ENCODE data around the gene DBN1. TPM values are rescaled to one million over a fixed set of nuclear protein-coding genes. Genes with fewer than 3 reads are reported as not detected.

DBN1 gene
- total and polyA plus RNA-seq, 2 of the 8 experiments (the other 6 are each of a cell fraction or from before 2014, with no cell fraction given), result 168 to 333 TPM

DNA sequence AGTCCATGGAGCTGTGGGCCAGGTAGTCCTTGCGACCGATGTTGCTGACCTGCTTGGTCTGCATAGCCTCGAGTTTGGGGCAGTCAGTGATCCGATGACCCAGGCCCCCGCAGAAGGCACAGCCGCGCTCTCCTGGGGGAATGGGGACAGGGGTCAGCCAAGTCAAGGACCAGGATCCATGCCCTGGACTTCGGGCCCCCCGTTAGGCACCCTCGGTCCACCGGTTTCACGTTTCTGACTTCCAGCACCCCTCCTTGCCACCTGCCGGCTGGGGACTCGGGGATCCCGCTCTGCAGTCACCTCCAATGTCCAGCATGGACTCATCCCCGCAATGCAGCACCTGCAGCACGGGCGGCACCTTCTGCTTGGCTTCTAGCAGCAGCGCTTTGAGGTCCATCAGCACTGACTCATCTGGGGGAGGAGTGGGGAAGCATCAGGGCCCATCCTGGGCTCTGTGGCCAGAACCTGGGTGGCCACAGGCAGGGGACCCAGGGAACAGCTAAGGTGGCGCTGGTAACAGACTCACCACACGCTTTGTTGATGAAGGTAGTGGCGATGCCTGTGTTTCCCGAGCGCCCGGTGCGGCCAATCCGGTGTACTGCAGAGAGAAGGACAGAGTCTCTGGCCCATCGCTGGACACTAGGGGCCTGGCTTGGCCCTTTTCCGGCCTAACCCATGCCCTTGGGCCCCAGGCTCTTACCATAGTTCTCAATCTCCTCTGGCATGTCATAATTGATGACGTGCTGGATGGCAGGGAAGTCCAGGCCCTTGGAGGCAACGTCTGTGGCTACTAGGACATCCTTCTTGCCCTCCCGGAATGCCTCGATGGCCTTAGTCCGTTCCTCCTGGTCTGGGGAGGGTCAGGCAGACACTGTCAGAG is 38.6 kb upstream of the DBN1 start:
- WGBS, 2 experiments (ENCODE audit: extremely low coverage in 1 of 2, insufficient coverage in 1 of 2, insufficient read length in 1 of 2, insufficient replicate concordance in 2 of 2, low coverage in 1 of 2, low lambda C conversion rate in 2 of 2, missing lambda C conversion rate in 1 of 2), result 94% methylated on average over 34 of the region's 34 CpGs; no CpG with 5 or more reads in 1 of the 2 experiments
- no peak overlapping the region for H3K9ac ChIP-seq (replicated peaks in 1 of 4; ENCODE audit: extremely low read depth in 1 of 4, low read depth in 3 of 4, low read length in 3 of 4)
- no peak for TF ChIP-seq POU5F1 (IDR thresholded peaks at IDR 0.05; ENCODE audit: low read depth, low read length)
- no peak for TF ChIP-seq MAX (IDR thresholded peaks at IDR 0.05)
- no peak for TF ChIP-seq E2F6 (IDR thresholded peaks at IDR 0.05)
- no peak for TF ChIP-seq TBP (IDR thresholded peaks at IDR 0.05; ENCODE audit: low read depth, low read length)
- no peak for TF ChIP-seq MAFK (IDR thresholded peaks at IDR 0.05; ENCODE audit: low read depth, low read length)
- TF ChIP-seq CHD2 (IDR thresholded peaks at IDR 0.05; ENCODE audit: low read length), result no peak
- no peak for TF ChIP-seq PHF8 (conservative IDR thresholded peaks at IDR 0.05; ENCODE audit: low read depth, low read length)
- TF ChIP-seq RNF2 (IDR thresholded peaks at IDR 0.05; ENCODE audit: borderline replicate concordance, low read depth, low read length, missing control alignments, poor library complexity, severe bottlenecking), result no peak
- TF ChIP-seq SIN3A (conservative IDR thresholded peaks at IDR 0.05 in 1 of 2, IDR thresholded peaks at IDR 0.05 in 1 of 2; ENCODE audit: low read depth in 1 of 2, low read length in 2 of 2), result no peak
- no peak for TF ChIP-seq SIX5 (IDR thresholded peaks at IDR 0.05; ENCODE audit: low read depth, low read length)

More for the DNA sequence above, 38.6 kb upstream of the DBN1 start:
- Histone ChIP-seq H3K4me2 (ENCODE audit: insufficient read depth in 1 of 2, low read depth in 2 of 2, low read length in 2 of 2) (no peak overlapping the region), H4K20me1 (replicated peaks in 1 of 2; ENCODE audit: control insufficient read depth in 1 of 2, insufficient read depth in 2 of 2, low read length in 2 of 2) (peaks cover 0 to 19% of the 10 kb centered on the region in 2 experiments), H3K79me2 (ENCODE audit: control insufficient read depth in 1 of 2, insufficient read depth in 2 of 2, low read length in 2 of 2) (peaks cover 0 to 9% of the 10 kb centered on the region in 2 experiments; a peak in 1 of 4 replicates), H3K23ac (ENCODE audit: insufficient read length) (no peak overlapping the region), H3K36me3 (ENCODE audit: control insufficient read depth in 2 of 4, insufficient read depth in 4 of 4, low read length in 3 of 4) (peaks cover 27 to 50% (median 48%) of the 10 kb centered on the region in 4 experiments), H2AFZ (ENCODE audit: low read length) (no peak overlapping the region), H3K56ac (replicated peaks; ENCODE audit: insufficient read length, low read depth, low read length) (no peak overlapping the region), H2BK20ac (ENCODE audit: low read length) (no peak overlapping the region), H3K9me3 (ENCODE audit: insufficient read depth in 2 of 2, low read depth in 1 of 2, low read length in 1 of 2) (no peaks in the 10 kb centered on the region), H4K8ac (ENCODE audit: extremely low read depth, insufficient read depth, low read length) (no peak overlapping the region; the same call in 1 of the 2 replicates), H3K4me3 (ENCODE audit: extremely low read depth in 1 of 4, insufficient read depth in 2 of 4, low read depth in 3 of 4, low read length in 4 of 4) (no peak overlapping the region), H2BK120ac (replicated peaks; ENCODE audit: low read depth, low read length) (no peak overlapping the region), H3K27me3 (replicated peaks in 1 of 4; ENCODE audit: control insufficient read depth in 3 of 4, extremely low read depth in 1 of 4, insufficient read depth in 3 of 4, low read length in 3 of 4) (no peaks in the 10 kb centered on the region), H3K4me1 (replicated peaks in 1 of 4; ENCODE audit: control insufficient read depth in 3 of 4, insufficient read depth in 4 of 4, low read length in 3 of 4) (peaks cover 4 to 18% (median 11%) of the 10 kb centered on the region in 4 experiments; a peak in 6 of 7 replicates), H3K79me1 (ENCODE audit: low read depth, low read length) (peaks cover 5% of the 10 kb centered on the region; the same call in 1 of the 2 replicates), H2BK15ac (ENCODE audit: low read length) (no peak overlapping the region), H4K5ac (ENCODE audit: insufficient read length, low read depth, low read length) (no peak overlapping the region), H2BK5ac (ENCODE audit: low read depth, low read length) (peak overlapping the region; percentile 24; the same call in 1 of the 2 replicates), H3K4ac (replicated peaks; ENCODE audit: insufficient read length, low read depth, low read length) (no peak overlapping the region), H4K91ac (replicated peaks; ENCODE audit: insufficient read length, low read length) (no peak overlapping the region), H3K14ac (ENCODE audit: insufficient read length) (no peak overlapping the region), H3K27ac (ENCODE audit: low read depth, low read length) (no peak overlapping the region), H3K18ac (ENCODE audit: extremely low read depth, low read length) (no peak overlapping the region), H2BK12ac (ENCODE audit: low read depth, low read length) (no peak overlapping the region), H2AK5ac (ENCODE audit: low read depth, low read length) (no peak overlapping the region), H3K23me2 (ENCODE audit: low read depth, low read length) (peaks cover 4% of the 10 kb centered on the region)
- ChIA-PET CTCF (ENCODE audit: partially characterized antibody) (interaction anchor here (1.3 to 20.8 kb wide), 3 partner anchors 9 to 22 kb away, joined by 3 to 306 read pairs (median 56); partner anchors contain the start of gene PDLIM7), POLR2A (ENCODE audit: partially characterized antibody) (interaction anchor here (65.5 kb wide), 1 partner anchor 43 kb away, joined by 3349 read pairs; the partner anchor contains the start of genes DBN1, PDLIM7 and PRR7)
- DNase-seq (ENCODE audit: low read depth in 1 of 2, low spot score in 2 of 2) (no peak), FAIRE-seq (no peak)
